Measurements from ENCODE around the gene NDRG3. TPM values are rescaled to one million over a fixed set of nuclear protein-coding genes. Genes with fewer than 3 reads are reported as not detected.
"Not testable (repeated sequence)": the region's sequence is repeated elsewhere in the genome, so short reads cannot be mapped to it uniquely, and the experiment has no call there.

Gene NDRG3
- total RNA-seq, 1 donor from 2014 or later, result 15.4 TPM

DNA sequence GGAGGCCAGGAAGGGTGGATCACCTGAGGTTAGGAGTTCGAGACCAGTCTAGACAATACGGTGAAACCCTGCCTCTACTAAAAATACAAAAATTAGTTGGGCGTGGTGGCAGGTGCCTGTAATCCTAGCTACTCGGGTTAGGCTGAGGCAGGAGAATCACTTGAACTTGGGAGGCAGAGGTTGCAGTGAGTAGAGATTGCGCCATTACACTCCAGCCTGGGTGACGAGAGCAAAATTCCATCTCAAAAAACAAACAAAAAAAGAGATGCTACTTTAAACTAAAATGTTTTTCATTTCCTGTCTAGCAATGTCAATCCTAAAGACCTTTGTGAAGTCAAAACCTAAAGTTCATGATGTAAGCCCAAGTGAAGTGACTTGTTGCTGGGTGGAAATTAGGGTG lies 14.8 kb upstream of the NDRG3 start:
- no peak for DNase-seq

DNA sequence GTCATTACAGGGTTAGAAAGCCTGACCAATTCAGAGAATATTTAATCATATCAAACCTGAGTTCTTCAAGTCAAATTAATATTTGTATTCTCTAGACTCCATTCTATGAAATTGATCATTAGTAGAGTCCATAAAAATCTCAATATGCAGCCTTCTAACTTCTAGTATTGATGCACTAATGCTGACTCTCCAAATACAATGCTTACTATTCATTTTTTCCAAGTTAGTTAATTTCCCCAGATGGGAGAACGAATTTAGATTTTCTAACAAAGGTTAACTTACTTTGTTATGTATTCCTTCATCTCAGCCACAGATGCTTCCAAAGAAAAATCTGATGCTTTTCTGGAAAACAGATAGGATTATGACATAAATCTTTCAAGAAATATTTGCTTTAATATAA lies 12.4 kb upstream of the NDRG3 start:
- no peak for DNase-seq

DNA sequence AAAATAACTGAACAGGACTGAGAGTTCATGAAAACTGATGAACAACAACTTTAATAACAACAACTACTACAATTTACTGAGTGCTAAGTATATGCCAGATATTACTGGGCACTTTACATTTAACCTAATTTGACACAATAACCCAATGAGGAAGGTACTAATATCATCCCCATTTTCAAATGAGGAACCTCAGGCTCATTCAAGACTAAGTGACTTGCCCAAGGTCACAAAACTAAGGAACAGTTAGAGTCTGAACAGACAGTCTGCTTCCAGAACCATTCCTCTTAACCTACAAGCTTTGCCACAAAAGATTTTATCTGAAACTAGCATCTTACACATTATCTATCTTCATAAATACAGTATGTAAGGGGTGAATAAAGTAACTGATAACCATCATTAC lies 10.6 kb upstream of the NDRG3 start:
- no peak for DNase-seq

- DNase-seq, result peak; percentile 39
Observed at GRCh38 chr20:36754656-36755222, 8.8 kb upstream of the NDRG3 start.

DNA sequence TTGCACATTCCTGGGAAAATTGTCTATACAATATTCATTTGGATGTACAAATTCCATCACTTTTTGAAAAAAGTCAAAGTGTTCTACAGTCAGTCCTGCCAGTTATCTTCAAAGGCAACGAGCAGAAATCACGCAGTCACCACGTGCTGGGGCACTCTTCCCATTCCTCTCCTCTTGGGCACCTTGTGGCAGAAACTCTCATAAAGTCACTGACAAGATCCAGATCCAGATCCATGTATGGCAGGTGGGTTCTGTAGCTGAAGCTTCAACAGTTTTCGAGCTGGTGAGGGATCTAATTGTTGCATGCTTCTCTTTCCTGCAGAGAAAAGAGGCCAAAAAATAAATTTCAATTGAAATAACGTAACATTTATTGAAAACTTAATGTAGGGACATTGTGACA lies 6.7 kb upstream of the NDRG3 start:
- no peak for DNase-seq

DNA sequence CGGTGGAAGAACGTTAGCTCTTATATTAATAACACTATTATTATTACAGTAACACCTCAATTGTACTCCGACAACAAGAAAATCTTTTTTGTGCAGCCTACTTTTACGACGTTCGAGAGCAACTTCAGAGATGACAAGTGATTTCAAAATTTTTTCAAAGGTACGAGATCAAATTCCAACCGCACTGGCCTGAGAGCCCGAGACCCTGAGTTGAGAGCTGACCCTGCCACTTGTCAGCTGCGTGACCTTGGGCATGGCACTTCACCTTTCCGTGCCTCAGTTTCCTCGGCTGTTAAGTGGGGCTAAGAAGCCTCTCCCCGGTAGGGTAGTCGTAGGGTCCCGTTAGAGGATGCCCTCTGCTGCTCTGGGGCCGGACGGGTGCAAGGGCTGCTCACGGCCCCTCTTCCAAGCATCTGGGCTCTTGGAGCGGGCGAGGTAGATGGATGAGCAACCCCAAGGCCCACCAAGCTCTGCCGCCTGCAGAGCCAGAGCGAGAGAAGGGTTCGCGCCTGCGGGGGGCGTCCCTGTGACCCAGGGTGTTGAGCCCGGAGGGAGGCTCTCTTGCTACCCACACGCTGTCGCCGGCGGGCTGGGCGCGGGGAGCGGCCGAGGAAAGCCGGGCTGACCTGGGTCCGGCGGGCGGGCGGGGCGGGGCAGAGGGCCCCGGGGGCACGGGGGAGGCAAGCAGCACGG lies 510 bp downstream of the NDRG3 start:
- no peak for DNase-seq

GRCh38 chr20:36744764-36745191 lies 1.1 kb downstream of the NDRG3 start:
- no peak for DNase-seq

GRCh38 chr20:36744243-36744642 lies 1.6 kb downstream of the NDRG3 start:
- DNase-seq, result no peak

- DNase-seq, result no peak
Observed at GRCh38 chr20:36742558-36742957, 3.3 kb downstream of the NDRG3 start.

- DNase-seq, result no peak
Observed at GRCh38 chr20:36741072-36741471, 4.8 kb downstream of the NDRG3 start.

DNA sequence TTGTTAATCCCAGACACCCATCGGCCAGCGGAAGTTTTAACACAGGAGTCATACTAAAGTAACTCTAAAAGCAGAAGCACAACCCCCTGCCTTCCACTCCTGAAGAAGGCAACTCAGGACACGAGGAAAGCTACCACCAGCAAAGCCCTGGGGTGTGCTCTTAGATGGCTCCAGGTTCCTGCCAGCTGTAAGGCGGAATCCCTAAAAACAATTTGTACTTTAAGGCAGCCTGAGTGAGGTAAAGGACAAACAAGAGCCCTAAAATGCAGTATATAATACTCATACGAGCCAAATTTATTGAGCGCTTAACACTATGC lies 8.7 kb downstream of the NDRG3 start:
- DNase-seq, result no peak

DNA sequence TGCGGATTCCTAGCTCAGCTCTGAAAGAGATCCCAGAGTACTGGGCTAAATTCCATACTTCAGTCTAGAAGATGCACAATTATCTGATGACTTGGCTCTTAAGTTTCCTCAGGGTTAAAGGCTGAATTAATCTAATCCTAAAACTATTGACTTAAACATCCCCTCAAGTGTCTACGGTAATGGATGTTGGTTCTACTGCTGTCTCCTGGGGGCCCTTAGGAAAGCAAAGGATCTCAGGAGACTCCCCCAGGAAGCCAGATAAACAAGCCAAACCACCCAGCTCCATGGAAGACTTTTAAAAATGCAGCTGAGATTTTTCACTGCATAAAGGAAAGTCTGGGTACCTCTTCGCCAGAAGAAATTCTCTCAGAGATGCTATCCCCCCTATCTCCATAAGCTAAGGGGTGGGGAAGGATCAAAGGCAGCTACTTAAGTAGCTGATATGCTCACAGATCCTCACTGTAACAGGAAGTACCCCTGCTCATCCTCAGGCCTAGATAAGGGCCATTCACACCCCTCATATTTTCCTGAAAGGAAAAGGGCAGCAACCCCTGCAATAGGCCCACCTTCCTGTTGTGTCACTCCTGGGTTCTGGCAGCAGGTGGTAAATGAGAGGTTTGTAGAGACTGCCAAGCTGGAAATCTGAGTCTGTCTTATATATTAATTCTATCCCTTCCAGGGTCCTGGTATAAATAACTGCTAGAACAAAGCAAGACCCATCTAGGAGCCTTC lies 9.3 kb downstream of the NDRG3 start:
- DNase-seq, result no peak

DNA sequence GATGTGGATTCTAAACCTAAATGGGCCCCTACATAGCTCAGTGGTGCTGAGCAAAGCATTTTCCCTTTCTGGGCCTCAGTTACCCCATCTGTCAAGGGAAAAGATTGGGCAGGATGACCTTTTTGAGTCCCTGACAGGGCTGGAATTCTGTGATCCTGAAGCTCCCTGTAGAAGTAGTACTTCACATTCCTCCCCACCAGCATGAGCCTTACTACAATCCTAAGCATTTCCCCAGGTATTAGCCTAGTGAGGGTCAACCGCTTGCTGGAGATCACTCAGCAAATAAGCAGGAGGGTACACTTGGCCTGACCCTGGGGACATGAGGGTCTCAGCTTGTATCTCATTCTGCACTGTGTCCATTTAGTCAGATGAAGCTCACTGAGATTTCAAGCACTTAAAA lies 13.4 kb downstream of the NDRG3 start:
- DNase-seq, result no peak

DNA sequence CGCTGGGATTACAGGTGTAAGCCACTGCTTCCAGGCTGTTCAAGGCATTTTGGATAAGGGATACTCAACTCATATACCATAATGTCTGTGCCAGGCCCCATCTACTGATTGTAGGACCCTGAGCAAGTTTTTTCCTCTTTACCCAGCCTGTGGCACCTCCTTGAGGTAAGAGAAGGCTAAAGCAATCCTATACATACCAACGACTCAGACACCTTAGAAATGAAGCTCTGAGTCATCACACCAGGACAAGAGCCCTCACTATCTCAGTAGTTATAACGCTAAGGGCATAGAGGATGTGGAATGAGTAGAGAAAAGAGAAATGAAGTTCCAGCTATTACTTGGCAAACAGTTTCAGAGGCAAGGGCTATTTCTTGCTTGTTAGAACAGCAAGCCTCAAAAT lies 16.9 kb downstream of the NDRG3 start:
- DNase-seq, result no peak

GRCh38 chr20:36726168-36726567 lies 19.7 kb downstream of the NDRG3 start:
- DNase-seq, result no peak

DNA sequence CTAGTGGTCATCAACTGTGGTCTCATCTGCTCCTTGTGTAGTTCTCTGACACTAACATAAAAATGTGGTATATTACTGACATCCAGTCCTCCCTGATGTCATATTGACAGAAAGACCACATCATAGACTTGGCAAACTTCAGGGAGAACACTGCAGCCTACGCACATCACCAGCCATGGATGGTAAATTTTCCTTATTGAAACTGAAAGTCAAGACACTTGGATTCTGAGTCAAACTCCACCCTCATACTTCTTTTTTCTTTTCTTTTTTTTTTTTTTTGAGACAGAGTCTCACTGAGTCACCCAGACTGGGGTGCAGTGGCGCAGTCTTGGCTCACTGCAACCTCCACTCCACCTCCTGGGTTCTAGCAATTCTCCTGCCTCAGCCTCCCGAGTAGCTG lies 25.4 kb downstream of the NDRG3 start:
- DNase-seq, result no peak

DNA sequence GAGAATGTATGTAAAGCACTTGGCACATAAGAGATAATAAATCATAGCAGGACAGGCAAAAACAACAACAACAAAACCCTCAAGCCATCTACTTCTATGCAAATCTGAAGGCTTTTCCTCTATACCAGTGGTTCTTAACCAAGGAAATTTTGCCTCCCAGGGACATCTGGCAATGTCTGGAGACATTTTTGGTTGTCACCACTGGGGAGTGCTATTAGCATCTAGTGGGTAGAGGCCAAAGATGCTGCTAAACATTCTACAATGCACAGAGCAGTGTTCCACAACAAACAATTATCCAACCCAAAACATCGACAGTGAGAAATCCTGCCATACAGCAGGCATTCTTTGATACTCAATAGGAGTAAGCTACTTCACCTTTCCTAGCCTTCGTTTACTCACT lies 28.2 kb downstream of the NDRG3 start:
- no peak for DNase-seq

DNA sequence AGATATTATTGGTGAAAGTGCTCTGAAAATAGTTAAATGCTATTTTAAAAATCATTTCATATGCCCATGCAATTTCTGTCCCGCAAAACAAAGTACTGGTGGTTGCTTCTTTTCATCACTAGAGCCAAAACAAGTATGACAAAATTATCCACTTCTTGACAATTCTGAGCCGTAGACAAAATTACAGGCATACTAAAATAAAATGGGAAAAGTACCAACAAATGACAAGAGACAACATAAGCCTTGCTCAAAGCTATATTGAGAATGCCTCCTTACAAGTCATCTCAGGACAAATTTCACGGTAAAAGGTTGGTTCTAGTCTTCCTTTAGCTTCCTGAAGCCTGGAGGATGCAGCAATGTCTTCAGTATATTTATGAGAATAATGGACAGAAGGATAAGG lies 28.9 kb downstream of the NDRG3 start:
- no peak for DNase-seq

- DNase-seq, result no peak
Observed at GRCh38 chr20:36712775-36713174, 33.1 kb downstream of the NDRG3 start.

DNA sequence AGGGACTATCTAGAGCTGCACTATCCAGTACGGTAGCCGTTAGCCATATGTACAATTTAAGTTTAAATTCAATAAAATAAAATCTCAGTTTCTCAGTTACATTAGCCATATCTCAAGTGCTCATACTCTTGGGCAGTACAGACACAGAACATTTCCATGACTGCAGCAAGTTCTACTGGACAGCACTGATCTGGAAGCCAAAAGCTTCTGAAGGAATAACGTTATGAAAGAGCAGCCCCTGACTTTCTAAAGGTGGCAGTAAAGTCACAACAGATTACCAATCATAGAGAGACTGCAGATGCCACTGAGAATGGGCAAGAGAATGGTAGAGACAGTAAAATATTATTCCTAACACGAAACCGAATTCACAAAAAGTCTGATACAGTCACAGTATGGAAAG lies 36.8 kb downstream of the NDRG3 start:
- DNase-seq, result no peak

- no peak for DNase-seq
Observed at GRCh38 chr20:36703530-36703929, 42.4 kb downstream of the NDRG3 start.

GRCh38 chr20:36700438-36700837 lies 45.5 kb downstream of the NDRG3 start:
- no peak for DNase-seq

- not testable (repeated sequence) for DNase-seq
Observed at GRCh38 chr20:36695467-36695866, 50.4 kb downstream of the NDRG3 start.

DNA sequence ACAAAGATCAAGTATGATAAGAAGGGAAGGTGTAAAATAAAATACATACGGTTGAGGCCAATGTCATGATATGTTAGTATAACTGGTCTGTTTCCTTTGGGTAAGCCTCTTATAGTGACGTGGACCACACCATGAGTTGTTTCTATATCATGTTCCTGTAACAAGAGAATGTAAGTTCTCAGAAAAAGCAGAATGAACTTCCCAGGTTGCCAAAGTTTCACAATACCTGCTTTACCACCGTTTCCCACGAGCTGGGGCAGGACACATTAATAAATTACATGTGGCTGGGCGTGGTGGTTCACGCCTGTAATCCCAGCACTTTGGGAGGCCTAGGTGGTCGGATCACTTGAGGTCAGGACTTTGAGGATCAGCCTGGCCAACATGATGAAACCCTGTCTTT lies 57.3 kb downstream of the NDRG3 start:
- DNase-seq, result no peak
